Measurements from ENCODE around the gene IRF5.

- TF ChIP-seq RAD21 (IDR thresholded peaks at IDR 0.05; ENCODE audit: low read depth) (no peak), REST (IDR thresholded peaks at IDR 0.05; ENCODE audit: low read depth) (no peak), SP1 (IDR thresholded peaks at IDR 0.05; ENCODE audit: low read depth) (no peak), EZH2 (IDR thresholded peaks at IDR 0.05) (no peak), JUND (IDR thresholded peaks at IDR 0.05) (no peak), CTCF (IDR thresholded peaks at IDR 0.05 in 2 of 3, conservative IDR thresholded peaks at IDR 0.05 in 1 of 3; ENCODE audit: borderline replicate concordance in 1 of 3, insufficient read depth in 1 of 3, low read depth in 2 of 3, low read length in 2 of 3) (no peak), ZNF274 (IDR thresholded peaks at IDR 0.05; ENCODE audit: low read depth, low read length) (no peak), TCF7L2 (IDR thresholded peaks at IDR 0.05; ENCODE audit: borderline replicate concordance, extremely low read depth, insufficient read depth, insufficient read length) (no peak), SIN3A (IDR thresholded peaks at IDR 0.05; ENCODE audit: low read depth) (no peak)
These were observed 15.0 kb upstream of the IRF5 start for GRCh38 chr7:128922496-128923410.

All from HCT116 (cell line).